Activated CD4-positive, alpha-beta T cell treated with anti-CD3 and anti-CD28 coated beads, Interleukin-2, amount 50 U/mL, for 24 hours (primary cell): ENCODE data around the gene ACTN2.

Source experiments
- DNase-seq, 2 donors: peaks; one replicate each; pipeline ENCODE4 v3.0.0-alpha.2; 2020; ENCODE audit warnings: low read depth in 1 of 2, low spot score in 1 of 2

The ACTN2 gene

GRCh38 chr1:236689713-236690569, 3.6 kb downstream of the ACTN2 start:
- DNase-seq = no peak

- no peak for DNase-seq
These were observed 5.0 kb downstream of the ACTN2 start for GRCh38 chr1:236691348-236691747.

- DNase-seq = no peak
These were observed 5.8 kb downstream of the ACTN2 start for GRCh38 chr1:236692128-236692527.

- no peak for DNase-seq
These were observed 6.4 kb downstream of the ACTN2 start for GRCh38 chr1:236692742-236693141.

- DNase-seq = no peak
These were observed 13.1 kb downstream of the ACTN2 start for GRCh38 chr1:236699366-236699765.

- DNase-seq = no peak
These were observed 14.6 kb downstream of the ACTN2 start for GRCh38 chr1:236700903-236701302.

- DNase-seq = no peak
These were observed 15.5 kb downstream of the ACTN2 start for GRCh38 chr1:236701782-236702181.

GRCh38 chr1:236702791-236703394, 16.6 kb downstream of the ACTN2 start:
- DNase-seq = no peak

GRCh38 chr1:236705771-236706170, 19.5 kb downstream of the ACTN2 start:
- DNase-seq = no peak

GRCh38 chr1:236706183-236706582, 19.9 kb downstream of the ACTN2 start:
- no peak for DNase-seq

- no peak for DNase-seq
These were observed 24.1 kb downstream of the ACTN2 start for GRCh38 chr1:236710328-236710892.

- no peak for DNase-seq
These were observed 29.9 kb downstream of the ACTN2 start for GRCh38 chr1:236716160-236716559.

GRCh38 chr1:236717811-236718210, 31.5 kb downstream of the ACTN2 start:
- DNase-seq = no peak

GRCh38 chr1:236718328-236718727, 32.0 kb downstream of the ACTN2 start:
- DNase-seq = no peak

GRCh38 chr1:236720206-236720605, 33.9 kb downstream of the ACTN2 start:
- no peak for DNase-seq

- DNase-seq = no peak
These were observed 34.3 kb downstream of the ACTN2 start for GRCh38 chr1:236720611-236721010.

- no peak for DNase-seq
These were observed 37.8 kb downstream of the ACTN2 start for GRCh38 chr1:236724049-236724448.

GRCh38 chr1:236724506-236724905, 38.2 kb downstream of the ACTN2 start:
- no peak for DNase-seq

- DNase-seq = no peak
These were observed 39.4 kb downstream of the ACTN2 start for GRCh38 chr1:236725668-236726067.

GRCh38 chr1:236727521-236727920, 41.2 kb downstream of the ACTN2 start:
- DNase-seq = no peak

GRCh38 chr1:236728752-236729151, 42.5 kb downstream of the ACTN2 start:
- no peak for DNase-seq

- DNase-seq = no peak
These were observed 47.4 kb downstream of the ACTN2 start for GRCh38 chr1:236733653-236734052.
